SK-N-SH (cell line): ENCODE results near the gene IFNA17. TPM values are rescaled to one million over a fixed set of nuclear protein-coding genes. Genes with fewer than 3 reads are reported as not detected.
"Not testable (repeated sequence)": the region's sequence is repeated elsewhere in the genome, so short reads cannot be mapped to it uniquely, and the experiment has no call there.

Experiments
- CTCF ChIA-PET: fragments of 300-600, 350-600 bp; formaldehyde crosslinking; extraction: SDS; loops from one replicate; lab custom pipeline; 2021; lab: Yijun Ruan, JAX
- POLR2A ChIA-PET: fragments of 350-600 bp; sonication (Branson Sonifier 250); formaldehyde crosslinking; extraction: SDS; loops from one replicate; lab custom pipeline; 2020; ENCODE audit warnings: antibody characterized with exemption, inconsistent platforms; lab: Yijun Ruan, JAX
- DNase-seq: peaks from one replicate; pipeline ENCODE4 v3.0.0; 2012
- H2AFZ ChIP-seq: fragments of 200-600 bp; sonication (generic); 2 replicates; pipeline ENCODE4 v1.8.1; 2016; ENCODE audit warnings: antibody characterized with exemption, mild to moderate bottlenecking, low read depth
- H3F3A ChIP-seq: fragments of 200-600 bp; sonication (generic); replicated peaks from 2 replicates; pipeline ENCODE3; 2016; ENCODE audit warnings: antibody characterized with exemption, mild to moderate bottlenecking; ENCODE audit not compliant: insufficient read depth
- H3K27ac ChIP-seq, 2 experiments: fragments of 200-500 bp in 1 of 2; fragments of 200-600 bp in 1 of 2; sonication (Bioruptor generic) in 1 of 2; sonication (generic), shearing (Covaris generic) in 1 of 2; 2 replicates each; pipeline versions ENCODE4 v1.5.1 to v1.6.1; 2014 to 2016; ENCODE audit warnings: low read depth in 2 of 2, inconsistent platforms in 1 of 2, low read length in 1 of 2, mild to moderate bottlenecking in 1 of 2, mixed read lengths in 1 of 2
- H3K27me3 ChIP-seq: fragments of 200-600 bp; sonication (generic), shearing (Covaris generic); 2 replicates; pipeline ENCODE4 v1.6.1; 2016; ENCODE audit warnings: mixed run types; ENCODE audit not compliant: insufficient read depth
- H3K36me3 ChIP-seq, 2 experiments: fragments of 200-500 bp in 1 of 2; fragments of 200-600 bp in 1 of 2; sonication (Bioruptor generic) in 1 of 2; sonication (generic) in 1 of 2; replicated peaks in 1 of 2; 2 replicates each; pipeline versions ENCODE3 to v1.5.1; 2014 to 2016; ENCODE audit warnings: low read length in 1 of 2, mild to moderate bottlenecking in 1 of 2; ENCODE audit not compliant: insufficient read depth in 2 of 2, control insufficient read depth in 1 of 2
- H3K4me1 ChIP-seq, 2 experiments: fragments of 200-500 bp in 1 of 2; fragments of 200-600 bp in 1 of 2; sonication (Bioruptor generic) in 1 of 2; sonication (generic), shearing (Covaris generic) in 1 of 2; 2 replicates each; pipeline versions ENCODE4 v1.5.1 to v1.6.1; 2014 to 2016; ENCODE audit warnings: low read depth in 1 of 2, low read length in 1 of 2, mixed run types in 1 of 2; ENCODE audit not compliant: insufficient read depth in 2 of 2, control insufficient read depth in 1 of 2
- H3K4me2 ChIP-seq: fragments of 200-600 bp; sonication (generic), shearing (Covaris generic); 2 replicates; pipeline ENCODE4 v1.6.1; 2017; ENCODE audit warnings: mixed run types
- H3K4me3 ChIP-seq, 2 experiments: fragments of 200-500 bp in 1 of 2; fragments of 200-600 bp in 1 of 2; sonication (Bioruptor generic) in 1 of 2; sonication (generic), shearing (Covaris generic) in 1 of 2; 2 replicates each; pipeline versions ENCODE4 v1.5.1 to v1.8.1; 2014 to 2016; ENCODE audit warnings: low read depth in 2 of 2, inconsistent platforms in 1 of 2, low read length in 1 of 2, mild to moderate bottlenecking in 1 of 2, mixed read lengths in 1 of 2, moderate library complexity in 1 of 2
- H3K79me2 ChIP-seq: fragments of 200-600 bp; sonication (generic); 2 replicates; pipeline ENCODE4 v1.8.1; 2017; ENCODE audit warnings: mild to moderate bottlenecking; ENCODE audit not compliant: insufficient read depth
- H3K9ac ChIP-seq: fragments of 200-600 bp; sonication (generic); 2 replicates; pipeline ENCODE4 v1.6.1; 2017; ENCODE audit warnings: mixed run types
- H3K9me2 ChIP-seq: fragments of 200-600 bp; sonication (generic); 2 replicates; pipeline ENCODE4 v1.6.1; 2017; ENCODE audit warnings: mixed run types
- H3K9me3 ChIP-seq: fragments of 200-600 bp; sonication (generic); 2 replicates; pipeline ENCODE4 v1.6.1; 2017; ENCODE audit warnings: mixed run types, mild to moderate bottlenecking, moderate library complexity
- H4K20me1 ChIP-seq: fragments of 200-600 bp; sonication (generic); 2 replicates; pipeline ENCODE4 v1.6.1; 2017; ENCODE audit warnings: mild to moderate bottlenecking, mixed run types; ENCODE audit not compliant: insufficient read depth
- CHD2 ChIP-seq: fragments of 150-350 bp; IDR thresholded peaks from 2 replicates; pipeline ENCODE4 v1.6.1; 2018; ENCODE audit warnings: low read length; ENCODE audit not compliant: partially characterized antibody
- ELF1 ChIP-seq: IDR thresholded peaks from 2 replicates; pipeline ENCODE4 v1.4.0; 2012
- FOSL2 ChIP-seq: IDR thresholded peaks from 2 replicates; pipeline ENCODE4 v1.4.0; 2012; ENCODE audit warnings: low read depth, mild to moderate bottlenecking, moderate library complexity, borderline replicate concordance
- FOXM1 ChIP-seq: IDR thresholded peaks from 2 replicates; pipeline ENCODE4 v1.4.0; 2012; ENCODE audit warnings: low read depth, mild to moderate bottlenecking
- GATA2 ChIP-seq: sonication (generic); formaldehyde crosslinking; IDR thresholded peaks from 2 replicates; pipeline ENCODE4 v1.5.0; 2020; ENCODE audit warnings: mild to moderate bottlenecking, missing genetic modification reagents
- MAX ChIP-seq: IDR thresholded peaks from 2 replicates; pipeline ENCODE4 v1.4.0; 2012; ENCODE audit warnings: low read depth
- MEF2A ChIP-seq: IDR thresholded peaks from 2 replicates; pipeline ENCODE4 v1.4.0; 2012; ENCODE audit warnings: low read depth, borderline replicate concordance
- NRF1 ChIP-seq: IDR thresholded peaks from 2 replicates; pipeline ENCODE4 v1.6.1; 2012; ENCODE audit warnings: low read depth, mild to moderate bottlenecking, low read length
- RAD21 ChIP-seq: IDR thresholded peaks from 2 replicates; pipeline ENCODE4 v1.6.1; 2012; ENCODE audit warnings: mild to moderate bottlenecking, low read length
- TEAD4 ChIP-seq: IDR thresholded peaks from 2 replicates; pipeline ENCODE4 v1.4.0; 2012; ENCODE audit warnings: mild to moderate bottlenecking, borderline replicate concordance; ENCODE audit not compliant: insufficient read depth
- USF2 ChIP-seq: fragments of 150-350 bp; IDR thresholded peaks from 2 replicates; pipeline ENCODE4 v1.6.1; 2017; ENCODE audit warnings: antibody characterized with exemption, low read length, low read depth, borderline replicate concordance
- YY1 ChIP-seq: IDR thresholded peaks from 2 replicates; pipeline ENCODE4 v1.4.0; 2012; ENCODE audit warnings: low read depth, mild to moderate bottlenecking
- WGBS: methylation state at CpG from one replicate; pipeline ENCODE4 v1.1.6; 2017; ENCODE audit warnings: low lambda C conversion rate; 5-methylcytosine and 5-hydroxymethylcytosine counted together
- polyA plus RNA-seq, 3 experiments: library from polyadenylated mRNA; depleted of rRNA; stranded (reverse); fragments of >200 nt; gene quantifications; 2 replicates each; pipeline ENCODE4 v1.2.3, GENCODE V29; 2012

IFNA17 gene
- polyA plus RNA-seq, 1 of the 3 experiments (the other 2 are of a cell fraction) = not detected

GRCh38 chr9:21213411-21214326, 14.4 kb downstream of the IFNA17 start:
- 4% methylated on average over 5 of the region's 5 CpGs for WGBS
- H3K4me2 ChIP-seq, H3K9ac ChIP-seq, H3K27ac ChIP-seq, DNase-seq, POLR2A ChIA-PET, H3K36me3 ChIP-seq, H3K27me3 ChIP-seq, H3F3A ChIP-seq, H3K9me2 ChIP-seq, H3K79me2 ChIP-seq, H4K20me1 ChIP-seq, H2AFZ ChIP-seq, H3K4me3 ChIP-seq, H3K4me1 ChIP-seq, H3K9me3 ChIP-seq: not testable (repeated sequence)
- CTCF ChIA-PET = interaction anchor here (0.8 to 2.4 kb wide), 4 partner anchors 9 to 60 kb away, joined by 3 to 10 read pairs (median 3); no protein-coding TSS in a partner anchor
- TF ChIP-seq RAD21 = peak; percentile 39

GRCh38 chr9:21212160-21212559, 15.9 kb downstream of the IFNA17 start:
- CTCF ChIA-PET = interaction anchor here (2.4 kb wide), 1 partner anchor 17 kb away, joined by 10 read pairs; no protein-coding TSS in a partner anchor

GRCh38 chr9:21210782-21211181, 17.2 kb downstream of the IFNA17 start:
- WGBS = 0% methylated on average over 2 of the region's 2 CpGs
- H3F3A ChIP-seq, H3K27ac ChIP-seq, H3K9me2 ChIP-seq, DNase-seq, H3K9ac ChIP-seq, H3K4me2 ChIP-seq, H4K20me1 ChIP-seq, H3K4me1 ChIP-seq, H2AFZ ChIP-seq, H3K79me2 ChIP-seq, H3K36me3 ChIP-seq, POLR2A ChIA-PET, H3K9me3 ChIP-seq, H3K4me3 ChIP-seq, H3K27me3 ChIP-seq: not testable (repeated sequence)
- CTCF ChIA-PET = interaction anchor here (1.0 kb wide), 1 partner anchor 16 kb away, joined by 6 read pairs; no protein-coding TSS in a partner anchor

More at GRCh38 chr9:21212160-21212559, 15.9 kb downstream of the IFNA17 start:
- H2AFZ ChIP-seq, H3K27ac ChIP-seq, H3K4me2 ChIP-seq, H3F3A ChIP-seq, H3K9me2 ChIP-seq, POLR2A ChIA-PET, H3K4me1 ChIP-seq, H3K9ac ChIP-seq, H3K4me3 ChIP-seq, H4K20me1 ChIP-seq, H3K9me3 ChIP-seq, DNase-seq, H3K79me2 ChIP-seq, H3K27me3 ChIP-seq, H3K36me3 ChIP-seq: not testable (repeated sequence)
- 0% methylated on average over 1 of the region's 2 CpGs for WGBS

GRCh38 chr9:21210311-21210710, 17.7 kb downstream of the IFNA17 start:
- no peak overlapping the region for H3K4me3 ChIP-seq
- H3K27me3 ChIP-seq = no peaks in the 10 kb centered on the region; the same call in 1 of the 2 replicates
- no peak overlapping the region for H3K9ac ChIP-seq
- WGBS = 10% methylated on average over 3 of the region's 7 CpGs
- H3F3A ChIP-seq = no peaks in the 10 kb centered on the region
- no peaks in the 10 kb centered on the region for H3K9me3 ChIP-seq
- no peaks in the 10 kb centered on the region for H3K9me2 ChIP-seq
- POLR2A ChIA-PET = no interaction called here
- DNase-seq = no peak
- no peak overlapping the region for H3K4me2 ChIP-seq
- H3K27ac ChIP-seq = no peak overlapping the region
- H3K79me2 ChIP-seq = no peaks in the 10 kb centered on the region
- H3K4me1 ChIP-seq = no peaks in the 10 kb centered on the region
- no peaks in the 10 kb centered on the region for H3K36me3 ChIP-seq
- H4K20me1 ChIP-seq = no peaks in the 10 kb centered on the region
- CTCF ChIA-PET = interaction anchor here (1.0 kb wide), 1 partner anchor 15 kb away, joined by 6 read pairs; no protein-coding TSS in a partner anchor
- H2AFZ ChIP-seq = no peak overlapping the region
- TF ChIP-seq MEF2A = no peak
- no peak for TF ChIP-seq NRF1
- no peak for TF ChIP-seq USF2
- no peak for TF ChIP-seq GATA2
- TF ChIP-seq CHD2 = no peak
- TF ChIP-seq ELF1 = no peak
- TF ChIP-seq YY1 = no peak
- no peak for TF ChIP-seq FOSL2
- TF ChIP-seq FOXM1 = no peak
- no peak for TF ChIP-seq TEAD4
- no peak for TF ChIP-seq MAX
